ENCODE results near the gene ATG7. TPM values are rescaled to one million over a fixed set of nuclear protein-coding genes. Genes with fewer than 3 reads are reported as not detected.
"Not testable (repeated sequence)": the region's sequence is repeated elsewhere in the genome, so short reads cannot be mapped to it uniquely, and the experiment has no call there.

The ATG7 gene
- total RNA-seq, 1 donor, result 92.4 TPM

DNA sequence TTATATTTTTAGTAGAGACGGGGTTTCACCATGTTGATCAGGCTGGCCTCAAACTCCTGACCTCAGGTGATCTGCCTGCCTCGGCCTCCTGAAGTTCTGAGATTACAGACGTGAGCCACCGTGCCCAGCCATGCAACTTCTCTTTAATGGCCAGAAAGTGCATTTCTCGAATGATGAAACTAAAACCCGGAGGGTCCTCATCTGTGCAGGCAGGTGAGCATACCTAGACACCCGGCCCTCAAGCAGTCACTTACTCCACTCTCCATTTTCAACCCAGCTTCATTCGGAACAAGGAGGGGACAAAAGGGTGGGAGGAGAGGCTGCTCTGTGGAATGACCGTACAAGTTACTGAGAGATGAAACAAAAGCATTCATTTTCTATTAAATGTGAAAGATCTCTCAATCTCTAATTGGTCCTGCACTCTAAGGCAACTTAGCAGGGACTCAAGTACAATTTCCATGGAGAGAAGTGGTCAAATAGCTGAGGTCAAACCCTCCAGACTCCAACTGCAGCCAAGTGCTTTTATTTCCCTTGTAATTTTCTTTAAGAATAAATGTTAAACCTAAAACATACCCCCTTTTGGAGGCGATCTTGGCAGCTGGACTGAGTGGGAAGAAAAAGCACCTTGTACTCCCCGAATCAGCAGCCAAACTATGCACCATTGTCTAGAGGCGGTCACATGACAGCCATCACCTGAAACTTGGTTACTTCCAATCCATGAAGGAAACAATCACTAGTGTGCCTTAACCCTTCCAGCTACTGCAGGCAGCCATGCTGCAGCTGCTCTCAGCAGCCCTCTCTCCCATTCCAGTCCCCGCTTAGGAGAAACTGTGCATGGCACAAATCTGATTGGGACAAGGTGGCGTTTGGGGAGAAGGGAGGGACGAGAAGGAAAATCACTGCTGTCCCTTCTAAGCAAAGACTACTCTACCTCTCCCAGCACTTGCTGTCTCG, 309.3 kb downstream of the ATG7 start:
- no peak overlapping the region for H3K4me3 ChIP-seq (ENCODE audit: low read length)
- peaks cover 19% of the 10 kb centered on the region for H3K4me1 ChIP-seq (ENCODE audit: insufficient read depth, low read length)
- no peaks in the 10 kb centered on the region for H3K9me3 ChIP-seq (ENCODE audit: low read depth, low read length)
- H3K27me3 ChIP-seq (ENCODE audit: insufficient read depth, low read length), result no peaks in the 10 kb centered on the region

DNA sequence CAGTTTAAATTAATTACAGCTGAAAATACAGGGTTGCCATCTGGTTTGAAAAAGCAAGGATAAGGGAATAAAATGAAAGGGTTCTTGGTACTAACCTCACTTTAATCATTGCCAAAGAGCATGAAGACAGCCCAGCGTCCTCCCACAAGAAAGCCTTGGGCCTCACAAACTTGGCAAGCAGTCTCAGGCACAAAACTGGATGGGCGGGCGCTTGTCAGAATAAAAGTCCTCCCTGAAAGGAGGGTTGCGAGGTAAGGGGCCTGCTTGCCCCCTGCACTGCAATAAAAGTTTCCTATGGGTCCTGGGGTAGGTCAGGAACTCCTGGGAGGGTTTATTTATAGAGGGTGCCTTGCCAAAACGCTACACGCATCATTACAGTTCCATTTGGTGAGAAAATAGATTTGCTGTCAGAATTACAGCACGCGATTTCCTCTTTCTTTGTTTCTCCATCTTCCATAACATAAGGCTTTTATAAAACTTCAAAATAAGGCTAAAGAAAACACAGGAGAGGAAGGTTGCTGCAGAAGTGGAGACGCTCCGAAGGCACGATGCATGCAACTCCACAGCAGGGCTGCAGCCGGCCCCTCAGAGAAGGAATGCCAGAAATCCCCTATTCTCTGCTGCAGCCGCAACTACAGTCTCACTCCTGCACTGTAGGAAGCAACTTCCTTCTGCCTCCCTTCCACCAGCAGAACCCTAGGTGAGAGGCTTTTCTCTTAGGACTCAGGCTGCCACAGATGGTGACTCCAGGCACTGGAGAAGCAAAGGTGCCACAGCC, 310.2 kb downstream of the ATG7 start:
- H3K4me1 ChIP-seq (ENCODE audit: insufficient read depth, low read length), result peaks cover 19% of the 10 kb centered on the region
- H3K4me3 ChIP-seq (ENCODE audit: low read length), result no peak overlapping the region
- H3K27me3 ChIP-seq (ENCODE audit: insufficient read depth, low read length), result no peaks in the 10 kb centered on the region
- H3K9me3 ChIP-seq (ENCODE audit: low read depth, low read length), result no peaks in the 10 kb centered on the region

DNA sequence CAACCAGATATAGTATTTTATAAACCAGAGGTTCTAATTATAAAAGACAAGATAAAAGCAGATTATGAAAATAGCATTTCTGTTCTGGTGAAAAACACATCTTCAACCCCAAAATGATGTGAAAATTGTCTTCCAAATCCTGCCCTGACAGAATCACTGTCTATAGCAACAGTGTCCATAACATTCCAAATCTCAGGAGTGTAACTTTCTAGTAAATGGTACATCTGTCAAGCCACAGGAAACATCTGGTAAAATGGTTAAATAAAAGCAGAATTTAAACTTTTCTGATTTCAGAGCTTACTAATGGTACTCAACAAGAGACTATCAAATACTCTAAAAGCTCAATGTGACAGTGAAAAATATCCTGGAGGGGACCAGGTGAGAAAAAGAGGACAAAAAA, 311.0 kb downstream of the ATG7 start:
- Histone ChIP-seq H3K4me3 (ENCODE audit: low read length) (no peak overlapping the region), H3K27me3 (ENCODE audit: insufficient read depth, low read length) (no peaks in the 10 kb centered on the region), H3K9me3 (ENCODE audit: low read depth, low read length) (no peaks in the 10 kb centered on the region), H3K4me1 (ENCODE audit: insufficient read depth, low read length) (peaks cover 19% of the 10 kb centered on the region)

DNA sequence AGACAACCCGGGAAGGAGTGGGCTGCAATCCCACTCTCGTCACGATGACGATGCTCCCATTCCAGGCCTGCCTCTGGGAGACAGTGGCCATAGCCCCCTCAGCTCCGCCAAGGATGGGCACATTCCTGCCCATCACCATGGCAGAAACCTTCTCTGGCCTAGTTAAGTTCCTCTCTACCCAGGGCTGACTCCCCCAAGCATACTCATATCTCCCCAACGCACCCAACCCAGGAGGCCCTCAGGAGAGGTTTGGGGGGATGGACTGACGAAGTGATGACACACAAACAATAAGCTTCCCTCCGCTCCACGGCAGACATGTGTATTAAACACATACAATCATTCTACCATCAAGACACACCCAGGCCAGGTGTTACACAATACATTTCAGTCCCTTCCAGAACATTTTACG, 311.4 kb downstream of the ATG7 start:
- H3K4me3 ChIP-seq (ENCODE audit: low read length), result no peak overlapping the region
- no peaks in the 10 kb centered on the region for H3K27me3 ChIP-seq (ENCODE audit: insufficient read depth, low read length)
- H3K4me1 ChIP-seq (ENCODE audit: insufficient read depth, low read length), result peaks cover 19% of the 10 kb centered on the region
- no peaks in the 10 kb centered on the region for H3K9me3 ChIP-seq (ENCODE audit: low read depth, low read length)

DNA sequence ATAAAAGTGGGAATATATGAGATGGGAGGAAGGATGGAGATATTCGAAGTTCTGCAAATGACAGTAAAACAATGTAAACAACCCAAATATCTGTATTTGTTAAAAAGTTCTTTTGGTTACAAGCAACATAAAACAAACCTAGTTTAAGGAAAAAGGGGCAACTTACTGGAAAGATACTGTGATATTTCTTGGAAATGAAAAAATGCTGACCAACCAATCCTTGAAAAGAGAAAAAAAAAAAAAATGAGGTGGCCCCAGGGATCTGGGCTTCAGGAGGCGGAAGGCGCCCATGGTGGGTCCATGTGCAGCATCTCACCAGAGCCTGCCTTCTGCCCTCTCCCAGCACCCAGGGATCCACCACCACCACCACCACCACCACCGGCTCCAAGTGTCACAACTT, 312.4 kb downstream of the ATG7 start:
- H3K4me1 ChIP-seq (ENCODE audit: insufficient read depth, low read length), result peaks cover 19% of the 10 kb centered on the region
- no peak overlapping the region for H3K4me3 ChIP-seq (ENCODE audit: low read length)
- H3K9me3 ChIP-seq (ENCODE audit: low read depth, low read length), result no peaks in the 10 kb centered on the region
- no peaks in the 10 kb centered on the region for H3K27me3 ChIP-seq (ENCODE audit: insufficient read depth, low read length)

DNA sequence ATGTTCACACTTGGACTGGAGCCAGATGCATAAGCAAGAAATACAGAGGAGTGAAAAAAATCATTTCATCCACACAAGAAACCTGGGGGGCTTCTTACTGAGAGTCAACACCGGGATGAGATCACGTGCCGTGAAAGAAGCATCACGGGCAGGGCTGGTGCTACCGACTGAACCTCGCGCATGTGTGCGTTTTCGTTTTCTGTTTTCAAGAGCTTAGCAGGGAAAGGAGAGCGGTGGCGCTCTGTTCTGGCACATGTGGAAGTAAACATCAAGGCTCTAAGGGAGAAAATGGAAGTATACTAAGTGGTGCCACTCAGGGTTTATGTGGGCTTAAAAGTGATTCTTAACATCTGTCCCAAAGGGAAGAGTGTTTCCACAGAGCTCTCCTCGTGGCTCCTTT, 315.6 kb downstream of the ATG7 start:
- Histone ChIP-seq H3K4me1 (ENCODE audit: insufficient read depth, low read length) (peaks cover 11% of the 10 kb centered on the region), H3K27me3 (ENCODE audit: insufficient read depth, low read length) (no peaks in the 10 kb centered on the region), H3K9me3 (ENCODE audit: low read depth, low read length) (no peaks in the 10 kb centered on the region), H3K4me3 (ENCODE audit: low read length) (no peak overlapping the region)

DNA sequence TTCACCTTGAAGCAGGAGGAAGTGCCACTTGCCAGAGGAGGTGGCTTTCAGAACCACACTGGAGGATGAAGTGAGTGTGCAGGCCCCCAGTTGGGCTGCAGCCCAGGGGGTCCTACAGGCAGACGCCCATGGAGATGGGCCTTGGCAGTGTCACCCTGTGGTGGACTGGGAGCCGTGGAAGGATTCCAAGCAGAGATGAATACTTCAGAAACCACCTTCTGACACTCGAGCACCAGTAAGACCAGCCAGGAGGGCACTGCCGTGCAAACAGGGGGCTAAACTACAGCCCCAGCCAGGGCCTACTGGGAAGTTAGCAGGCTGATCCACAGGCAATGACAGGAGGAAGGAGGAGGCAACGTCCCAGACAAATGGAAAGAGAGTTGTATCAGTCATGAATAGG, 316.1 kb downstream of the ATG7 start:
- H3K4me1 ChIP-seq (ENCODE audit: insufficient read depth, low read length), result peaks cover 7% of the 10 kb centered on the region
- H3K27me3 ChIP-seq (ENCODE audit: insufficient read depth, low read length), result no peaks in the 10 kb centered on the region
- no peak overlapping the region for H3K4me3 ChIP-seq (ENCODE audit: low read length)
- no peaks in the 10 kb centered on the region for H3K9me3 ChIP-seq (ENCODE audit: low read depth, low read length)

DNA sequence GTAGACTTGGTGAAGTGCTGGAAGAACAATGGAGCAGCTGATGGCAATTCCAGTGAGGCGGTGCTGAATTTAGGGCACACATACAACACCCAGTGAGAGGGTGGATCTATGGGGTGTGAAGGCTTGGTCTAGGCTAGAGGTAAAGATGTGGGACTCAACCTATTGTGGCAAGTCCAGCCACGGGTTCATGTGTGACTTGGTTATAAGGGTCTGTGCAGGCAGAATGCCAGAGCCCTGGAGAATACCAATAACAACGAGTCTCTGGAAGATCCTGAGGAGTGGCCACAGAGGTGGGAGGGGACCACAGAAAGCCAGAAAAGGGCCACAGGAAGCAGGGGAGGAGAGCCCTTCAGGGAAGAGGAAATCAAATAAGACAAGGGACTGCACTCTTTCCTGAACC, 316.6 kb downstream of the ATG7 start:
- Histone ChIP-seq H3K4me3 (ENCODE audit: low read length) (no peak overlapping the region), H3K27me3 (ENCODE audit: insufficient read depth, low read length) (no peaks in the 10 kb centered on the region), H3K4me1 (ENCODE audit: insufficient read depth, low read length) (peaks cover 7% of the 10 kb centered on the region), H3K9me3 (ENCODE audit: low read depth, low read length) (no peaks in the 10 kb centered on the region)

DNA sequence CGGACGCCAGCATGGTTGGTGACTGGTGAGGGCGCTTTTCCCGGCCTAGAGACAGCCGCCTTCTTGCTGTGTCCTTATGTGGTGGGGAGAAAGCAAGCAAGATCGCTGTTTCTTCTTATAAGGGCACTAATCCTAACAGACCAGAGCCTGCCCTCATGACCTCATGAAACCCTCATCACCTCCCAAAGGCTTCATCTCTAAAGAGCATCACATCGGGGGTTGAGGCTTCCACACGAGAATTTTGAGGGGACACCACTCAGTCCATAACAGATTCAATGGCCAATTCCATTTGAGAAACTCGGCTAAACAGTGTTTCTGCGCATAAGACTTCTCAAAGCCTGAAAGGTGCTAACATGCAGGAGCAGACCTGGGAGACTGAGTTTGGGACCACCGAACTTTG, 317.5 kb downstream of the ATG7 start:
- Histone ChIP-seq H3K27me3 (ENCODE audit: insufficient read depth, low read length) (no peaks in the 10 kb centered on the region), H3K4me1 (ENCODE audit: insufficient read depth, low read length) (peaks cover 7% of the 10 kb centered on the region), H3K9me3 (ENCODE audit: low read depth, low read length) (no peaks in the 10 kb centered on the region), H3K4me3 (ENCODE audit: low read length) (no peak overlapping the region)

DNA sequence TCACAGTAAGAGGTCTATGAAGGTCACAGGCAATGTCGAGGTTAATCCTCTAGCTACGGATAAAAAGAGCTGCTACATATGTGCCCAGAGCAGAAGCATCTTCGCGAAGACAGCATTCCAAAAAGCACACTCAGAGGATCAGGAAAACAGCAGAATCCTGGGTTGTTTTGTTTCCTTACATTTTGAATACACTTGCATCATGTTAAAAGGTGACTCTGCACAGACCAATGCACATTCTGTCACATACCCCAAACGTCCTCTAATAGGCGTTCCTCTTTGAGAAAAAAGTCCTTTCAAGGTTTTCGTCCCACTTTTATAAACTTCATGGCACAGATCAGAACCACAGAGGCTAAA, 318.8 kb downstream of the ATG7 start:
- Histone ChIP-seq H3K9me3 (ENCODE audit: low read depth, low read length) (no peaks in the 10 kb centered on the region), H3K27me3 (ENCODE audit: insufficient read depth, low read length) (no peaks in the 10 kb centered on the region), H3K4me1 (ENCODE audit: insufficient read depth, low read length) (peaks cover 7% of the 10 kb centered on the region), H3K4me3 (ENCODE audit: low read length) (no peak overlapping the region)

DNA sequence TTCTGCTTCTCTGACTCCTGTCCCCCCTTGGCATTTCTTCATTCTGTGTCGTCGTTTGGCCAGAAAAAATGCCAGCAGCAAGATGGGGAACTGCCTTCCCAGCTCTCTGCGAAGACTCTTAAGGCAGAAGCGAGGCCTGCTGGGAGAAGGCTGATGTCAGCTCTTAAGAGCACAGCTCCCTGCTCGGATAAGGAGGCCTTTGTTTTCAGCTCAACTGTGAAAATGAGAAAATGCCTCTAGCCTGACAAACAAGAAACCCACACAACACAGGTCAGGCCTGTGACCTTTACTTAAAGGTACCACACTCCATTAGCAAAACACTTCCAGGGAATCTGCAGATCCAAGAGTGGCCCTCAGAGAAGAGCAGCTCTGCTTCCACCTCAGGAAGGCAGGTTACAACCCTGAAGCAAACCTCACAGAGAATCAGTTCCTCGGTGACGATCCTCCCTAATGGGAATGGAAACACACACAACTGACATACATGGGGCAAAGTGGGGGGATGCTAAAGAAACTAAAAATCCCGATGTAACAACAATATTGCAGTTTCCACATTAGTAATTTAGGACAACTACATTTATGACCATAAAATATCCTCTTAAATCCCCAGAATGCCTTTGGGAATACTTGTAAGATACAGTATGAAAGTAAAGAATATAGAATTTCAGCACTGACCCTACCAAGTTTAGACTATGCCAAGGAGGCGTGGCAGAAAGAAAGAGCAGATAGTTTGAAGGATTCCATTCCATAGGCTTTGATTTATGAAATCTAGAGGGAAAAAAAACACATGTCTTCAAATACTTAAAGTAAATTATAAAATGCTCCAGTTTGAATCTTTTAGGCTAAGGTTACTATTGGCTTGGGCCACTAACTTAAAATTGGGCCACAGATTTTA, 319.4 kb downstream of the ATG7 start:
- no peaks in the 10 kb centered on the region for H3K9me3 ChIP-seq (ENCODE audit: low read depth, low read length)
- peaks cover 7% of the 10 kb centered on the region for H3K4me1 ChIP-seq (ENCODE audit: insufficient read depth, low read length)
- H3K27me3 ChIP-seq (ENCODE audit: insufficient read depth, low read length), result no peaks in the 10 kb centered on the region
- no peak overlapping the region for H3K4me3 ChIP-seq (ENCODE audit: low read length)

DNA sequence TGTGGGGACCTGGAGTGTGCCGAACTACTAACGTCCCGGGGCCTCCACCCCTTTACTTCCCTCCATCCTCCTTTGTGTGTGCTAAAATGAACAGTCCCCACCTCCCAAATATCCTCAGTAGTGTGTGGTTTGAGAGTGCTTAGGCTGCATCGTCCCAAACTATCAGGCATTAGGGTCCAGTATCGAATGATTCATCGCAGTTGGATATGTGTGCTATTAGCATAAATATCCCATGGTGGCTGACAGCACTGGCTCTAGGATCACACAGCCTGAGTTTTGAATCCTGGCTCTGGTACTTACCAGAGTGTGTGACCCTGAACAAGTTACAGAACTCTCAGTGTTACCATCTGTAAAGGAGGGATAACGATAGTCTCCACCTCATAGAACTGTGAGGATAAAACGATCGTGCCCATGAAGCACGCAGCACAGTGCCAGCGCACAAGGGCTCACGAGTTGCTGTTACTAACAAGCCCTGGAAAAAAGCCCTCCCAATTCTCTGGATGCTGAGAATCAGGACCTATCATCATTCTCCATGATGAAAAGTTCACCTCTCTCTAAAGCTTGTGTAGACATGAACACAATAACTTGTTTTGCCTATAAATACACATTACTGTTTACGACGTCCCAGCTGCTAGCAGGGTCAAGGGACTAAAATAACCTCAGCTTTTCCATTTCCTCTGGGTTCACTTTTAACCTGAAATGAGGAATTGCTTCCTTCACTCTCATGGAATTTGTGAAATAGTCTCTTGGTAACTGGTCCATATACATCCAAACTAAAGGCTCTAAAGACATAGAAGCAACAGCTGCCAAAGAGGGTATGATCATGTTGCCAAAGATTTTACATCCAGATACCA, 320.5 kb downstream of the ATG7 start:
- H3K9me3 ChIP-seq (ENCODE audit: low read depth, low read length), result no peaks in the 10 kb centered on the region
- no peaks in the 10 kb centered on the region for H3K27me3 ChIP-seq (ENCODE audit: insufficient read depth, low read length)
- no peak overlapping the region for H3K4me3 ChIP-seq (ENCODE audit: low read length)
- peaks cover 7% of the 10 kb centered on the region for H3K4me1 ChIP-seq (ENCODE audit: insufficient read depth, low read length)

DNA sequence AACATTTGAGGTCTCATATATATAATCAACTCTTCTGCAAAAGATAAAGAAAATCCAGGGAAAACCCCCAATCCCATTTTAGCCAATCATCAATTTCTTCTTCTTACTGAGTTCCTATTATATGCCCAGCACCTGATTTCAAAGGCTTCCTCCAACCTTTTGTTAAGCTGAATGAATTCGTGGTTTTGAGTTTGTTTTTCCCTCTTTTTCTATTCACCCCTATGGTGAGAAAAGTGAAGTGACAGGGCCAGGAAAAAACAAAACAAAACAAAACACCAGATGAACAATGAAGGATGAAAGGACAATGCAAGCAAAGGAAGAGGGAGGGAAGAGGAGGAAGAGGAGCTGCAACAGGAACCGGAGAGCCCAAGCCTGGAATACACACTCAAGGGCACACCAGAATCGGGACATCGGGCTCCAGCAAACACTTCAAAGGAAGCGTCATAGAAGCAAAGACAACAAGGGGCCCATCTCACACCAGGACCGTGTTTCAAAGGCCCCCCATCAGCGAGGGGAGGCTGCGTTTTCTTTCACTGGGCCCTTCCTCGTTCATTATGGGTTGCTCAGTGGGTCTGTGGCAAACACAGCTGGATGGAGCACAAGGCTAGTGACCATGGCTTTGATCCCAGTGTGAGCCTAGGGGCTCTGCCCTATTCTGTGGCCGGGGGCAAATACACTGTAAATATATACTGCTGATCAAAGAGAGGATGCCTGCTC, 321.3 kb downstream of the ATG7 start:
- Histone ChIP-seq H3K27me3 (ENCODE audit: insufficient read depth, low read length) (no peaks in the 10 kb centered on the region), H3K4me1 (ENCODE audit: insufficient read depth, low read length) (peaks cover 7% of the 10 kb centered on the region), H3K9me3 (ENCODE audit: low read depth, low read length) (no peaks in the 10 kb centered on the region), H3K4me3 (ENCODE audit: low read length) (no peak overlapping the region)

DNA sequence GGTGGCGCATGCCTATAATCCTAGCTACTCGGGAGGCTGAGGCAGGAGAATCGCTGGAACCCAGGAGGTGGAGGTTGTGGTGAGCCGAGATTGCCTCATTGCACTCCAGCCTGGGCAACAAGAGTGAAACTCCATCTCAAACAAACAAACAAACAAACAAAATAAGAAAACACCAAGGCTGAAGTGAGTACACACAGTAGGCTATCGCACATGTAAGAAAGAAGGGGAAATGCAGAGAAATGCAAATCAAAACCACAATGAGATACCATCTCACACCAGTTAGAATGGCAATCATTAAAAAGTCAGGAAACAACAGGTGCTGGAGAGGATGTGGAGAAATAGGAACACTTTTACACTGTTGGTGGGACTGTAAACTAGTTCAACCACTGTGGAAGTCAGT, 322.8 kb downstream of the ATG7 start:
- not testable (repeated sequence) for H3K4me1 ChIP-seq (ENCODE audit: insufficient read depth, low read length); H3K9me3 ChIP-seq (ENCODE audit: low read depth, low read length); H3K4me3 ChIP-seq (ENCODE audit: low read length); H3K27me3 ChIP-seq (ENCODE audit: insufficient read depth, low read length)

All from mononuclear cell (primary cell).